HepG2 (cell line): ENCODE results near the gene ARL2. TPM values are rescaled to one million over a fixed set of nuclear protein-coding genes. Genes with fewer than 3 reads are reported as not detected.
A peak's percentile ranks its signal among the peaks of the same experiment; 100 is the strongest.

Experiments used
- AHR ChIP-seq: IDR thresholded peaks from 2 replicates; pipeline ENCODE4 v1.6.1; 2018; ENCODE audit warnings: missing genetic modification reagents, missing compliant biosample characterization
- ARHGAP35 ChIP-seq: sonication (generic); formaldehyde crosslinking; IDR thresholded peaks from 2 replicates; pipeline ENCODE4 v1.9.0; 2022; ENCODE audit warnings: mild to moderate bottlenecking, inconsistent platforms, moderate library complexity, missing genetic modification reagents, borderline replicate concordance
- DPF2 ChIP-seq: sonication (generic); formaldehyde crosslinking; IDR thresholded peaks from 2 replicates; pipeline ENCODE4 v1.4.0; 2020; ENCODE audit warnings: mild to moderate bottlenecking, low read depth, missing genetic modification reagents, borderline replicate concordance
- RARA ChIP-seq: IDR thresholded peaks from 2 replicates; pipeline ENCODE4 v1.6.1; 2016; ENCODE audit warnings: missing genetic modification reagents, missing compliant biosample characterization
- TCF7L2 ChIP-seq: IDR thresholded peaks from 2 replicates; pipeline ENCODE4 v1.6.1; 2011; ENCODE audit warnings: mild to moderate bottlenecking, low read depth, low read length, moderate library complexity
- ZNF678 ChIP-seq: sonication (generic); formaldehyde crosslinking; IDR thresholded peaks from 2 replicates; pipeline ENCODE4 v1.4.0; 2020; ENCODE audit warnings: mild to moderate bottlenecking, missing genetic modification reagents
- ZSCAN20 ChIP-seq: sonication (generic); formaldehyde crosslinking; IDR thresholded peaks from 2 replicates; pipeline ENCODE4 v1.4.0; 2020; ENCODE audit warnings: missing genetic modification reagents, mild to moderate bottlenecking, borderline replicate concordance
- ZSCAN25 ChIP-seq: sonication (generic); formaldehyde crosslinking; IDR thresholded peaks from 2 replicates; pipeline ENCODE4 v1.8.0; 2022; ENCODE audit warnings: mild to moderate bottlenecking, missing genetic modification reagents
- polyA plus RNA-seq, 8 experiments: library from polyadenylated mRNA; depleted of rRNA in 3 of 8; stranded (reverse) in 7 of 8; unstranded in 1 of 8; fragments of >200 nt; fragmentation: Illumina TruSeq in 4 of 8; extraction: Trizol in 4 of 8; gene quantifications; 2 replicates each; pipeline versions ENCODE4 v1.2.1 to v1.2.3, GENCODE V29; 2011 to 2016; ENCODE audit warnings: low read depth in 4 of 8, missing spikeins in 1 of 8, mixed read lengths in 1 of 8; ENCODE audit not compliant: insufficient read depth in 1 of 8
- total RNA-seq, 5 experiments: library from RNA; depleted of rRNA; stranded (reverse); fragments of >200 nt; fragmentation: Illumina TruSeq; extraction: Trizol; gene quantifications; 2 replicates each; pipeline ENCODE4 v1.2.3, GENCODE V29; 2016; ENCODE audit warnings: low read depth in 1 of 5
- TF ChIP-seq, protein P1 (sequence below): IDR thresholded peaks from 2 replicates; pipeline ENCODE4 v1.6.1; 2016; ENCODE audit warnings: low read depth, missing genetic modification reagents, missing compliant biosample characterization
- TF ChIP-seq, protein P2 (sequence below): sonication (generic); formaldehyde crosslinking; conservative IDR thresholded peaks from 2 replicates; pipeline ENCODE4 v1.4.0; 2020; ENCODE audit warnings: missing genetic modification reagents
- TF ChIP-seq, protein P3 (sequence below): sonication (generic); formaldehyde crosslinking; IDR thresholded peaks from 2 replicates; pipeline ENCODE4 v1.9.0; 2021; ENCODE audit warnings: missing genetic modification reagents, borderline replicate concordance
- TF ChIP-seq, protein P4 (sequence below): IDR thresholded peaks from 2 replicates; pipeline ENCODE4 v1.6.1; 2016; ENCODE audit warnings: mild to moderate bottlenecking
- TF ChIP-seq, protein P5 (sequence below): sonication (generic); formaldehyde crosslinking; IDR thresholded peaks from 2 replicates; pipeline ENCODE4 v1.5.0; 2020; ENCODE audit warnings: missing genetic modification reagents, mild to moderate bottlenecking, borderline replicate concordance
- TF ChIP-seq, protein P6 (sequence below): sonication (generic); formaldehyde crosslinking; IDR thresholded peaks from 2 replicates; pipeline ENCODE4 v1.4.0; 2020; ENCODE audit warnings: missing genetic modification reagents

The ARL2 gene
- total and polyA plus RNA-seq, 2 of the 13 experiments (the other 11 are each of a cell fraction or from before 2014, with no cell fraction given): 82.9 to 84.4 TPM

DNA sequence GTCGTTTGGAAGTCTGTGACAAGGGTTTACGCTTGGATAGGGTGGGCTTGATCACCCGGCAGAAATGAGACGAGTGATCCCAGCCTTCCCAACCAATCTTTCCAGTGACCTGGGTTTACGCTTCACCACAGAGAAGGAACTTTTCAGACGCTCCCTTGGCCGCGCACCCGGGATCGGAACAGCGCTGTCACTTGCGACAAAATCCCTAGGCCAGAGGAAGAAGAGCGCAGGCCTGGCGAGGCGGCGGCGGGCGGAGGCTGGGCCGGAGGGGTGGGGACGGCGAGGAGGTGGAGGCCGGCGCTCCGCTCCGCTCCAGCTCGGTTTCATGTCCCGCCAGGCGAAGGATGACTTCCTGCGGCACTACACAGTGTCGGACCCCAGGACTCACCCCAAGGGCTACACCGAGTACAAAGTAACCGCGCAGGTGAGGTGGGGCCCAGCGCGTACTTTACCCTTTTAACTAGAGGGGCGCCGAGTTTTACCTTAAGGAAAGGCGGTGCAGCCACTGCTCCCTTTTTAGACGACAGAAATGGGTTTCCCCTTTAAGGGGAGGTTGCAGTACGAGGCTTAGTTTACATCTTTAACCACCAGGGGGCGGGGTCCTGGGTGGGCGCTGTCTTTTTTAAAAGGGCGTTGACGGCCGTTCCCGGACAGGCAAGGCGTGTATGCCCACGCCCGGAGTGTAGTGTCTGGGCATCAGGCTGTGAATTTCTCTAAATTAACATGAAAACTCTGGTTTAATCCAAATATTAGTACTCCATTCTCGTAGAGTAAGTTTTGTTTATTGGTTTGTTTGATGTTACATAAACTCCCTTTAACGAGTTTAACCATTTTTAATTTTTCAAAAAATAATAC lies 13.5 kb downstream of the ARL2 start, which contains the start of gene SNX15 (continued):
- TF ChIP-seq, protein P1, sequence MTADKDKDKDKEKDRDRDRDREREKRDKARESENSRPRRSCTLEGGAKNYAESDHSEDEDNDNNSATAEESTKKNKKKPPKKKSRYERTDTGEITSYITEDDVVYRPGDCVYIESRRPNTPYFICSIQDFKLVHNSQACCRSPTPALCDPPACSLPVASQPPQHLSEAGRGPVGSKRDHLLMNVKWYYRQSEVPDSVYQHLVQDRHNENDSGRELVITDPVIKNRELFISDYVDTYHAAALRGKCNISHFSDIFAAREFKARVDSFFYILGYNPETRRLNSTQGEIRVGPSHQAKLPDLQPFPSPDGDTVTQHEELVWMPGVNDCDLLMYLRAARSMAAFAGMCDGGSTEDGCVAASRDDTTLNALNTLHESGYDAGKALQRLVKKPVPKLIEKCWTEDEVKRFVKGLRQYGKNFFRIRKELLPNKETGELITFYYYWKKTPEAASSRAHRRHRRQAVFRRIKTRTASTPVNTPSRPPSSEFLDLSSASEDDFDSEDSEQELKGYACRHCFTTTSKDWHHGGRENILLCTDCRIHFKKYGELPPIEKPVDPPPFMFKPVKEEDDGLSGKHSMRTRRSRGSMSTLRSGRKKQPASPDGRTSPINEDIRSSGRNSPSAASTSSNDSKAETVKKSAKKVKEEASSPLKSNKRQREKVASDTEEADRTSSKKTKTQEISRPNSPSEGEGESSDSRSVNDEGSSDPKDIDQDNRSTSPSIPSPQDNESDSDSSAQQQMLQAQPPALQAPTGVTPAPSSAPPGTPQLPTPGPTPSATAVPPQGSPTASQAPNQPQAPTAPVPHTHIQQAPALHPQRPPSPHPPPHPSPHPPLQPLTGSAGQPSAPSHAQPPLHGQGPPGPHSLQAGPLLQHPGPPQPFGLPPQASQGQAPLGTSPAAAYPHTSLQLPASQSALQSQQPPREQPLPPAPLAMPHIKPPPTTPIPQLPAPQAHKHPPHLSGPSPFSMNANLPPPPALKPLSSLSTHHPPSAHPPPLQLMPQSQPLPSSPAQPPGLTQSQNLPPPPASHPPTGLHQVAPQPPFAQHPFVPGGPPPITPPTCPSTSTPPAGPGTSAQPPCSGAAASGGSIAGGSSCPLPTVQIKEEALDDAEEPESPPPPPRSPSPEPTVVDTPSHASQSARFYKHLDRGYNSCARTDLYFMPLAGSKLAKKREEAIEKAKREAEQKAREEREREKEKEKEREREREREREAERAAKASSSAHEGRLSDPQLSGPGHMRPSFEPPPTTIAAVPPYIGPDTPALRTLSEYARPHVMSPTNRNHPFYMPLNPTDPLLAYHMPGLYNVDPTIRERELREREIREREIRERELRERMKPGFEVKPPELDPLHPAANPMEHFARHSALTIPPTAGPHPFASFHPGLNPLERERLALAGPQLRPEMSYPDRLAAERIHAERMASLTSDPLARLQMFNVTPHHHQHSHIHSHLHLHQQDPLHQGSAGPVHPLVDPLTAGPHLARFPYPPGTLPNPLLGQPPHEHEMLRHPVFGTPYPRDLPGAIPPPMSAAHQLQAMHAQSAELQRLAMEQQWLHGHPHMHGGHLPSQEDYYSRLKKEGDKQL (CRISPR knock-in tag): no peak
- TF ChIP-seq ZSCAN25 (peak; percentile 86), ZSCAN20 (CRISPR knock-in tag) (0 out of 2 replicates have a peak, but pooled peaks have one; percentile 20), RARA (0 out of 2 replicates have a peak, but pooled peaks have one; percentile 13), ARHGAP35 (CRISPR knock-in tag) (no peak), TCF7L2 (no peak), AHR (peak; percentile 74; the same call in 1 of the 2 replicates), DPF2 (no peak), ZNF678 (no peak)
- TF ChIP-seq, protein P2, sequence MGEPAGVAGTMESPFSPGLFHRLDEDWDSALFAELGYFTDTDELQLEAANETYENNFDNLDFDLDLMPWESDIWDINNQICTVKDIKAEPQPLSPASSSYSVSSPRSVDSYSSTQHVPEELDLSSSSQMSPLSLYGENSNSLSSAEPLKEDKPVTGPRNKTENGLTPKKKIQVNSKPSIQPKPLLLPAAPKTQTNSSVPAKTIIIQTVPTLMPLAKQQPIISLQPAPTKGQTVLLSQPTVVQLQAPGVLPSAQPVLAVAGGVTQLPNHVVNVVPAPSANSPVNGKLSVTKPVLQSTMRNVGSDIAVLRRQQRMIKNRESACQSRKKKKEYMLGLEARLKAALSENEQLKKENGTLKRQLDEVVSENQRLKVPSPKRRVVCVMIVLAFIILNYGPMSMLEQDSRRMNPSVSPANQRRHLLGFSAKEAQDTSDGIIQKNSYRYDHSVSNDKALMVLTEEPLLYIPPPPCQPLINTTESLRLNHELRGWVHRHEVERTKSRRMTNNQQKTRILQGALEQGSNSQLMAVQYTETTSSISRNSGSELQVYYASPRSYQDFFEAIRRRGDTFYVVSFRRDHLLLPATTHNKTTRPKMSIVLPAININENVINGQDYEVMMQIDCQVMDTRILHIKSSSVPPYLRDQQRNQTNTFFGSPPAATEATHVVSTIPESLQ (CRISPR knock-in tag): no peak
- TF ChIP-seq, protein P3, sequence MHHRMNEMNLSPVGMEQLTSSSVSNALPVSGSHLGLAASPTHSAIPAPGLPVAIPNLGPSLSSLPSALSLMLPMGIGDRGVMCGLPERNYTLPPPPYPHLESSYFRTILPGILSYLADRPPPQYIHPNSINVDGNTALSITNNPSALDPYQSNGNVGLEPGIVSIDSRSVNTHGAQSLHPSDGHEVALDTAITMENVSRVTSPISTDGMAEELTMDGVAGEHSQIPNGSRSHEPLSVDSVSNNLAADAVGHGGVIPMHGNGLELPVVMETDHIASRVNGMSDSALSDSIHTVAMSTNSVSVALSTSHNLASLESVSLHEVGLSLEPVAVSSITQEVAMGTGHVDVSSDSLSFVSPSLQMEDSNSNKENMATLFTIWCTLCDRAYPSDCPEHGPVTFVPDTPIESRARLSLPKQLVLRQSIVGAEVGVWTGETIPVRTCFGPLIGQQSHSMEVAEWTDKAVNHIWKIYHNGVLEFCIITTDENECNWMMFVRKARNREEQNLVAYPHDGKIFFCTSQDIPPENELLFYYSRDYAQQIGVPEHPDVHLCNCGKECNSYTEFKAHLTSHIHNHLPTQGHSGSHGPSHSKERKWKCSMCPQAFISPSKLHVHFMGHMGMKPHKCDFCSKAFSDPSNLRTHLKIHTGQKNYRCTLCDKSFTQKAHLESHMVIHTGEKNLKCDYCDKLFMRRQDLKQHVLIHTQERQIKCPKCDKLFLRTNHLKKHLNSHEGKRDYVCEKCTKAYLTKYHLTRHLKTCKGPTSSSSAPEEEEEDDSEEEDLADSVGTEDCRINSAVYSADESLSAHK (CRISPR knock-in tag): no peak
- TF ChIP-seq, protein P4, sequence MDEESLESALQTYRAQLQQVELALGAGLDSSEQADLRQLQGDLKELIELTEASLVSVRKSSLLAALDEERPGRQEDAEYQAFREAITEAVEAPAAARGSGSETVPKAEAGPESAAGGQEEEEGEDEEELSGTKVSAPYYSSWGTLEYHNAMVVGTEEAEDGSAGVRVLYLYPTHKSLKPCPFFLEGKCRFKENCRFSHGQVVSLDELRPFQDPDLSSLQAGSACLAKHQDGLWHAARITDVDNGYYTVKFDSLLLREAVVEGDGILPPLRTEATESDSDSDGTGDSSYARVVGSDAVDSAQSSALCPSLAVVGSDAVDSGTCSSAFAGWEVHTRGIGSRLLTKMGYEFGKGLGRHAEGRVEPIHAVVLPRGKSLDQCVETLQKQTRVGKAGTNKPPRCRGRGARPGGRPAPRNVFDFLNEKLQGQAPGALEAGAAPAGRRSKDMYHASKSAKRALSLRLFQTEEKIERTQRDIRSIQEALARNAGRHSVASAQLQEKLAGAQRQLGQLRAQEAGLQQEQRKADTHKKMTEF (CRISPR knock-in tag): peak; percentile 89
- TF ChIP-seq, protein P5, sequence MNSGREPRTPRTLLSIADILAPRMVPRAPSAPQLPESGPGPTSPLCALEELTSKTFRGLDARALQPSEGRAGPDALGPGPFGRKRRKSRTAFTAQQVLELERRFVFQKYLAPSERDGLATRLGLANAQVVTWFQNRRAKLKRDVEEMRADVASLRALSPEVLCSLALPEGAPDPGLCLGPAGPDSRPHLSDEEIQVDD (CRISPR knock-in tag): no peak
- TF ChIP-seq, protein P6, sequence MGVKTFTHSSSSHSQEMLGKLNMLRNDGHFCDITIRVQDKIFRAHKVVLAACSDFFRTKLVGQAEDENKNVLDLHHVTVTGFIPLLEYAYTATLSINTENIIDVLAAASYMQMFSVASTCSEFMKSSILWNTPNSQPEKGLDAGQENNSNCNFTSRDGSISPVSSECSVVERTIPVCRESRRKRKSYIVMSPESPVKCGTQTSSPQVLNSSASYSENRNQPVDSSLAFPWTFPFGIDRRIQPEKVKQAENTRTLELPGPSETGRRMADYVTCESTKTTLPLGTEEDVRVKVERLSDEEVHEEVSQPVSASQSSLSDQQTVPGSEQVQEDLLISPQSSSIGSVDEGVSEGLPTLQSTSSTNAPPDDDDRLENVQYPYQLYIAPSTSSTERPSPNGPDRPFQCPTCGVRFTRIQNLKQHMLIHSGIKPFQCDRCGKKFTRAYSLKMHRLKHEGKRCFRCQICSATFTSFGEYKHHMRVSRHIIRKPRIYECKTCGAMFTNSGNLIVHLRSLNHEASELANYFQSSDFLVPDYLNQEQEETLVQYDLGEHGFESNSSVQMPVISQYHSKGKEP: no peak
